ENCODE measurements around the gene GAPT. TPM values are rescaled to one million over a fixed set of nuclear protein-coding genes. Genes with fewer than 3 reads are reported as not detected.

Gene GAPT
- total RNA-seq, 1 donor from 2014 or later: 39.8 TPM

GRCh38 chr5:58455066-58455465 lies 36.2 kb upstream of the GAPT start:
- Mint-ChIP-seq H3K27me3 (no peaks in the 10 kb centered on the region), H3K27ac (no peak overlapping the region), H3K36me3 (ENCODE audit: low read depth) (peaks cover 25% of the 10 kb centered on the region), H3K4me3 (no peak overlapping the region), H3K4me1 (peaks cover 6% of the 10 kb centered on the region), H3K9me3 (no peaks in the 10 kb centered on the region)
- ChIA-PET POLR2A (no interaction called here), CTCF (no interaction called here)
- ATAC-seq (ENCODE audit: low read depth) (no peak), DNase-seq (no peak)
- TF ChIP-seq CTCF (IDR thresholded peaks at IDR 0.05): no peak
- intact Hi-C loops (cut with micrococcal nuclease): no loop called here

- Mint-ChIP-seq H3K27me3 (no peaks in the 10 kb centered on the region), H3K36me3 (ENCODE audit: low read depth) (peaks cover 25% of the 10 kb centered on the region), H3K9me3 (no peaks in the 10 kb centered on the region), H3K27ac (no peak overlapping the region), H3K4me3 (no peak overlapping the region), H3K4me1 (peaks cover 6% of the 10 kb centered on the region)
- intact Hi-C loops (cut with micrococcal nuclease): no loop called here
- no peak for ATAC-seq (ENCODE audit: low read depth)
- ChIA-PET CTCF (no interaction called here), POLR2A (no interaction called here)
- no peak for TF ChIP-seq CTCF (IDR thresholded peaks at IDR 0.05)
- DNase-seq: no peak
Measured at GRCh38 chr5:58455480-58455879, 35.8 kb upstream of the GAPT start.

- no peaks in the 10 kb centered on the region for H3K27me3 Mint-ChIP-seq
- POLR2A ChIA-PET: no interaction called here
- no peak for TF ChIP-seq CTCF (IDR thresholded peaks at IDR 0.05)
Measured at GRCh38 chr5:58456026-58456425, 35.2 kb upstream of the GAPT start.

GRCh38 chr5:58456486-58456885 lies 34.7 kb upstream of the GAPT start:
- intact Hi-C loops (cut with micrococcal nuclease): no loop called here
- ATAC-seq (ENCODE audit: low read depth) (no peak), DNase-seq (no peak)
- H3K4me1 Mint-ChIP-seq: peaks cover 12% of the 10 kb centered on the region
- no peak overlapping the region for H3K27ac Mint-ChIP-seq
- H3K4me3 Mint-ChIP-seq: no peak overlapping the region
- ChIA-PET CTCF (interaction anchor here (1.0 kb wide), 1 partner anchor 677 kb away, joined by 3 read pairs; no protein-coding TSS in a partner anchor), POLR2A (no interaction called here)
- no peaks in the 10 kb centered on the region for H3K9me3 Mint-ChIP-seq
- no peak for TF ChIP-seq CTCF (IDR thresholded peaks at IDR 0.05)
- no peaks in the 10 kb centered on the region for H3K27me3 Mint-ChIP-seq
- H3K36me3 Mint-ChIP-seq (ENCODE audit: low read depth): peaks cover 25% of the 10 kb centered on the region

More at GRCh38 chr5:58456026-58456425, 35.2 kb upstream of the GAPT start:
- Mint-ChIP-seq H3K4me3 (no peak overlapping the region), H3K4me1 (peaks cover 10% of the 10 kb centered on the region), H3K36me3 (ENCODE audit: low read depth) (peaks cover 25% of the 10 kb centered on the region), H3K27ac (no peak overlapping the region), H3K9me3 (no peaks in the 10 kb centered on the region)
- DNase-seq (no peak), ATAC-seq (ENCODE audit: low read depth) (no peak)
- intact Hi-C loops (cut with micrococcal nuclease): no loop called here
- CTCF ChIA-PET: no interaction called here

GRCh38 chr5:58457050-58457449 lies 34.2 kb upstream of the GAPT start:
- no peak overlapping the region for H3K27ac Mint-ChIP-seq
- no peak for TF ChIP-seq CTCF (IDR thresholded peaks at IDR 0.05)
- H3K27me3 Mint-ChIP-seq: no peaks in the 10 kb centered on the region
- ChIA-PET CTCF (interaction anchor here (1.0 kb wide), 1 partner anchor 678 kb away, joined by 3 read pairs; no protein-coding TSS in a partner anchor), POLR2A (no interaction called here)
- peaks cover 12% of the 10 kb centered on the region for H3K4me1 Mint-ChIP-seq
- DNase-seq: no peak
- H3K9me3 Mint-ChIP-seq: no peaks in the 10 kb centered on the region
- ATAC-seq (ENCODE audit: low read depth): no peak
- intact Hi-C loops (cut with micrococcal nuclease): no loop called here
- H3K36me3 Mint-ChIP-seq (ENCODE audit: low read depth): peaks cover 25% of the 10 kb centered on the region
- no peak overlapping the region for H3K4me3 Mint-ChIP-seq

Data from activated B cell treated with CpG ODN at 0.5 μM for 24 hours (primary cell).